ENCODE results near the gene RGS6. TPM values are rescaled to one million over a fixed set of nuclear protein-coding genes. Genes with fewer than 3 reads are reported as not detected.

RGS6 gene
- total RNA-seq, 1 donor from 2014 or later: 26.0 TPM

GRCh38 chr14:72499746-72500145 lies 567.5 kb downstream of the RGS6 start:
- intact Hi-C loops (cut with micrococcal nuclease): no loop called here
- no peak for DNase-seq
- no peak for ATAC-seq

- intact Hi-C loops (cut with micrococcal nuclease): no loop called here
- ATAC-seq: peak; percentile 35
Measured at GRCh38 chr14:72500234-72500838, 568.1 kb downstream of the RGS6 start.

DNA sequence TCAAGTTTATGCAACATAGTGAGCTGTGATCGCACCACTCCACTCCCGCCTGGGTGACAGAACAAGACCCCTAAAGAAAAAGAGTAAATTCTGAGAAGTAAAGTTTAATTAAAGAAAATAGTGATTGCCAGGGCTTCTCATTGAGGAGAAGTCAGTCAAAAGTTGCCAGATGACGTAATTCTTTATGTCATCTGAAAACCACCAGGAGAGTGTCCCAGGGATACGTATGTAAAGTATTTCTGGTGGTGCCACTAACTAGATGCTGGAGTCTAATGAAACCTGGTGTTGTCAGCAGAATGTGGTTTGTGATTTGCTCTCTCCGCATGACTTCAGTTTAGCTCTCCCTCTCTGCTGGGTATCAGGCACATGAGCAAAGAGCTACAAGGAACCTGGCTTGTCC lies 569.2 kb downstream of the RGS6 start:
- ATAC-seq: no peak
- no peak for DNase-seq
- intact Hi-C loops (cut with micrococcal nuclease): no loop called here

More at GRCh38 chr14:72500234-72500838, 568.1 kb downstream of the RGS6 start:
- DNase-seq: no peak

DNA sequence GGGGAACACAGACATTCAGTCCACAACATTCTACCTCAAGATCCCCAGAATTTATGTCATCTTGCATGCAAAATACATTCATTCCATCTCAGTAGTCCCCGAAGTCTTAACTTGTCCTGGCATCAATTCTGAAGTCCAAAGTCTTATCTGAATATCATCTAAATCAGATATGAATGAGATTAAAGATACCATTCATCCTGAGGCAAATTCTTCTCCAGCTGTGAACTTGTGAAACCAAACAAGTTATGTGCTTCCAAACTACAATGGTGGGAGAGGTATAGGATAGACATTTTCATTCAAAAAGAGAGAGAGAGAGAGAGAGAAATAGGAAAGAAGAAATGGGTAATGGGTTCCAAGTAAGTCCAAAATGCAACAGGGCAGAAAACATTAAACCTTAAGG lies 571.0 kb downstream of the RGS6 start:
- intact Hi-C loops (cut with micrococcal nuclease): no loop called here
- ATAC-seq: no peak

DNA sequence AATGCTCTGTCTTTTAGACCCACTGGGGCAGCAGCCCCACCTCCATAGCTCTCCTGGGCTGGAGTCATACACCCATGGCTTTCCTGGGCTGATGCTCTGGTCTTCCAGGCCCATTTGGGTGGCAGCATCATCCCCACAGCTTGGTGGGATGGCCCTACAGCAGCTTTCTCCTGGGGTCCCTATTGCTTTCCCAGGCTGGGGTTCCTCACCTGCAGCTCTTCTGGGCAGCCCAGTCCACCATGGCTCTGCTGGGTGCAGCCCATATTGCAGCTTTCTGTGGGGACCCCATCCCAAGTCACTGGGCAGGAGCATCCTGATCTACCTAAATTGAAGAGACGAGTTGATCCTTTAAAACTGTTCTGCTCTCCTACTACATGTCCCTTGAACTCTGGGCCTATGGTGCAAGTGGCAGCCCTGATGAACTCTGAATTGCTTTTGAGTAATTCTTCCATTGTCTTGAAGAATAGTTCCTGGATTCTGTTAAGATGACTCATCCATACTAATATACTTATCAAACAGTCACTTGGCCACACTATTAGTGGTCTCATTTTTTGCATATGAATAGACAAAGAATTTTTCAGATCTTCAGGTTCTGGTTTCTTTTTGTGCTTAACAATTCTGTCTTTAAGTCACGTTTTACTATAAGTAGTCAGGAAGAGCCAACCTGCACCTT lies 571.6 kb downstream of the RGS6 start:
- intact Hi-C loops (cut with micrococcal nuclease): no loop called here
- DNase-seq (no peak), ATAC-seq (no peak)

More for the DNA sequence above, 571.0 kb downstream of the RGS6 start:
- DNase-seq: no peak

- ATAC-seq: no peak
- intact Hi-C loops (cut with micrococcal nuclease): no loop called here
Measured at GRCh38 chr14:72510566-72510965, 578.3 kb downstream of the RGS6 start.

DNA sequence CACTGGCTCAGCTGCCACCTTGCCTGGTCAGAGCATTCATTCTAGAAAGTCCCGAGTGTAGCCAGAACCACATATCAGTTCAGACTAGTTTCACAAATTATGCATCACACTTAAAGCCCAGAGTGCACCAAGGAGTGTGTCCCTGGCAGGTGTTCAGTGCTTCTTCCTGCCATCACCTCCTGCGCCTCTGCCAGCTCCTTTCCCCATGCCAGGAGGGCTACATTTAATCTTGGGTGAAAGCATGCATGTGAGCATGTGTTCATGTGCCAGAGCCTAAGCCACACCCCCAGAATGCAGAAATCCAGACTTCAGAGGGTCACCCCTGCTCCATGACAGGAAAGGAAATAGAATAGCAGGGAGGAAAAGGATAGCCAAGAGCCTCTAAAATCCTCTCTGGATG lies 580.1 kb downstream of the RGS6 start:
- ATAC-seq (peak; percentile 29), DNase-seq (peak; percentile 31)
- intact Hi-C loops (cut with micrococcal nuclease): no loop called here

More at GRCh38 chr14:72510566-72510965, 578.3 kb downstream of the RGS6 start:
- DNase-seq: no peak

DNA sequence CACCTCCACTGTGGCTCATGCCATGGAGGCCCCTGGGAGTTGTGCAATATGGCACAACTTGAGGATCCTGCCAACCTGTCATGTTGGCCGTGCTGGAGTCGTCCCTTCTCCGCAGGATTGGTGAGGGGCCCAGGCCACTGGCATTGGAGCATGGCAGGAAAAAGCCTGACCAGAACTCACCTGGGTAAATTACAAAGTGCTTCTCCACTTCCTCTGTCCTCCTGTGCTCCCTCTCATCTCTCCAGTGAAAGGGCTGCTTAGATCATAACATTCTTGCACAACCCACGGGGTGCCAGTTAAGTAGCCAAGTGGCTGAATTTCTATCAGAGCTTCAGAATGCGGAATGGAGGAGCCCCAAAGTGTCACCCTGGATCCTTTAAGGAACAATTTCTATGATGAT lies 580.7 kb downstream of the RGS6 start:
- intact Hi-C loops (cut with micrococcal nuclease): no loop called here
- no peak for ATAC-seq
- no peak for DNase-seq

DNA sequence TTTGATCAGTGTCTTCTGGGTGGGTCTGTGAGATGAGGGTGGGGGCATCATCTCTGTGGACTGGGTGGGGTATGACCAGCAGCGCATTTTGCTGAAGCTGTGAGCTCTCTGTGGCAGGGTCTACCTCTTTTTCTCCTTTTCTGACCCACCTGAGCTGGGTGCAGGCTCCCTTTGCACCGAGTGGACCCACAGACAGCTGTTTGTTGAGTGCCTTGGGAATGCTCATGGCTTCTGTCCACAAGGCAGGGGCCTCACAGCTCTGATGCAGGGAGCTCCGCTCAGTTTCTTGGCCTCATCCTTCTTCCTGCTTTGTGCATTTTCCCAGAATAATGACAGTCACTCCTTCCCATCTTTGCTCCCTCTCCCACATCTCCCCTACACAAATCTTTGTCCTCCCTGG lies 581.1 kb downstream of the RGS6 start:
- DNase-seq (no peak), ATAC-seq (no peak)
- intact Hi-C loops (cut with micrococcal nuclease): no loop called here

DNA sequence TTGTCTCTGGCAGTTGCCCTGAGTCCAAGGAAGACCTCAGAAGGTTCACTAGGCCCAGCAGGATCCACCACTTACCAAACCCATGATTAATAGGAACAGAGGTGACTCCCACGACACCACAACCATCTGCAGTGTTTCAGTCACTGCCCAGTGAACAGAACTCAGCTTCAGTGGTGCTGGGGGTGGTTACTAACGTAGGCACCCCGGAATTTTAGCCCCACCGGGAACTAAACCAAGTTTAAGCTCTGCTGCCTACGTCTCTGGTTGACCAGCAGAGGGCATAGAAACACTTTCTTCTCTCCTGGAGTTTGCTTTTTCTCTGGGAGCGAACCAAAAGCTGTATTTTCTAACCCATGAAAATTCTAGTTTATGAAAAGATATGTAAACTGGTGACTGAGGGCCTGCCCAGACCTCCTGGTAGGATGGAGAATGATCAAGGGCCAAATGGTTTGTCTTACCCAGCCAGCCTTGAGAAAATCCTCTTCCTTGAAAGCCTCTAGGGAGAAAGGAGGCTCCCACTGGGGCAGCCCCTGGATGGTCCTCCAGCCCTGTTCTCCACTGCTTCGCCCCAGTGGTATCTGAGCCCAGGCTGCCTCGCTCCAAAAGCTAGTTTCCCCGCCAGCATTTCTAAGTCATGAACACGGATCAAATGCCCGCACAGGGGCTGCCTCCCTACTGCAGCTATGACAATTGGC lies 581.9 kb downstream of the RGS6 start:
- no peak for DNase-seq
- intact Hi-C loops (cut with micrococcal nuclease): no loop called here
- no peak for ATAC-seq

DNA sequence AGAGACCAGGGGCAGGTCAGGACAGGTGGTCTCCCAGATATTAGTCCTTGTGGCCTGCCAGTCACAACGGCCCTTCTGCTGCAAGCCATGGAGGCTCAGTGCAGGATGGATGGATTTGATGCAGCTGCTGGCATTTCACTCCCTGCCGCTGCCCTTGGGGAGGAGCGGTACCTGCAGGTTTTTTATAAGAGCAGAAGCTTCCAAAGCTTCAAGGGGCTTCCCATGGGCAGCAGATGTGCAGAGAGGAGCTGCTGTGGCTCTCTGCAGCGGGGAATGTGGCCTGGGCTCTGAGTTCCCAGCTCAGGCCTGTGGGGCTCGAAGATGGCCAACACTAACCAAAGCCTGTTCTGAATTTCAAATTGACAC lies 582.4 kb downstream of the RGS6 start:
- DNase-seq (no peak), ATAC-seq (no peak)
- intact Hi-C loops (cut with micrococcal nuclease): loop anchor here (5.0 kb wide), 1 partner anchor 388 kb away; no protein-coding TSS in a partner anchor

- ATAC-seq (peak; percentile 4), DNase-seq (peak; percentile 48)
- intact Hi-C loops (cut with micrococcal nuclease): loop anchor here (2.0 to 5.0 kb wide), 2 partner anchors 386 to 433 kb away; no protein-coding TSS in a partner anchor
Measured at GRCh38 chr14:72515779-72516770, 583.8 kb downstream of the RGS6 start.

DNA sequence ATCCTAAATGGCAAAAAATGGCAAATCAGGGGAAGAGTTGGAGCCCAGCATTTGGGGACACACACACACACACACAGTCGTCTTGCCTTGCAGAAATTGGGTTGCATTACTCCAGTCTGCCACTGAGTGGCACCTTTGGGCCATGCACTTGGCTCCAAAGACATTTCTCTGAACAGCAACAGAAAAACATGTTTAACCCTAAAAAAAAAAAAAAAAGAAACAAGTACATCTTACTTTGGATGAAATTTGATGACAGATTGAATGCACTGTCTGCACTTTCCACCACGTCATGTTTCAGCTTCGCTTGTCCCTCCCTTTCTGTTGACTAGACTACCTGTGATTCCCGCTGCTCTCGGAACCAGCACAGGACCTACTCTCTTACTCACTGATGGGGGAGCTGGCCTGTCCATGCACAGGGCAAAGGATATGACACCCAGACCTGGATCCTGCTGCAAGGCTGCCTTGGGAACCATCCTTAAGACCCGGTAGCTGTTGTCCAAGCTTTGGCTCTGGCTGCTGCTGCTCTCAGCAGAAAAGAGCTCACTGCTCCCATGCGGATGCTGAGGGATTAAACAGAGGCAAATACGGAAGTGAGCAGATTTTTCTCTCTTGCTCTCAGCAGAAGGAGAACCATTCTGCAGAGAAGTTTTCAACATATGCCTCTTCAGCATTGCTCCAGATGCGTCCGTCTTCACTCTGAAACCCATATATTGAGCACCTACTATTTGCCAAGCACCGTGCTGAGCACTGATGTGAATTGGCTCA lies 584.9 kb downstream of the RGS6 start:
- DNase-seq (peak; percentile 56), ATAC-seq (peak; percentile 75)
- intact Hi-C loops (cut with micrococcal nuclease): loop anchor here (2.0 to 5.0 kb wide), 2 partner anchors 385 to 432 kb away; no protein-coding TSS in a partner anchor

DNA sequence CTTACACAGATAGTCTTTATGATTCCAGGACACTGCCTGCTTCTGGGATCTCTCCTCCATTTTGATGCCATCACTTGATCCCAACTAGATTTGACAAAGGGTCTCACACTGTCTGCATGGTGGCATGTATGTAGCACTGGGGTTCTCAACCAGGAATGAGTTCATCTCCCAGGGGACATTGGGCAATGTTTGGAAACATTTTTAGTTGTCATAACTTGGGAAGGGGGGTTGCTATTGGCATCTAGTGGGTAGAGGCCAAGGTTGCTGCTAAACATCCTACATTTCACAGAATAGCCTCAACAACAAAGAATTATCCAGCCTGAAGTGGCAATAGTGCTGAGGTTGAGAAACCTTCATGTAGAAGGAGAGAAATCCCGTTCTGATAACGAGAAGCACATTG lies 585.5 kb downstream of the RGS6 start:
- ATAC-seq: no peak
- intact Hi-C loops (cut with micrococcal nuclease): loop anchor here (2.0 to 5.0 kb wide), 2 partner anchors 385 to 431 kb away; no protein-coding TSS in a partner anchor
- no peak for DNase-seq

DNA sequence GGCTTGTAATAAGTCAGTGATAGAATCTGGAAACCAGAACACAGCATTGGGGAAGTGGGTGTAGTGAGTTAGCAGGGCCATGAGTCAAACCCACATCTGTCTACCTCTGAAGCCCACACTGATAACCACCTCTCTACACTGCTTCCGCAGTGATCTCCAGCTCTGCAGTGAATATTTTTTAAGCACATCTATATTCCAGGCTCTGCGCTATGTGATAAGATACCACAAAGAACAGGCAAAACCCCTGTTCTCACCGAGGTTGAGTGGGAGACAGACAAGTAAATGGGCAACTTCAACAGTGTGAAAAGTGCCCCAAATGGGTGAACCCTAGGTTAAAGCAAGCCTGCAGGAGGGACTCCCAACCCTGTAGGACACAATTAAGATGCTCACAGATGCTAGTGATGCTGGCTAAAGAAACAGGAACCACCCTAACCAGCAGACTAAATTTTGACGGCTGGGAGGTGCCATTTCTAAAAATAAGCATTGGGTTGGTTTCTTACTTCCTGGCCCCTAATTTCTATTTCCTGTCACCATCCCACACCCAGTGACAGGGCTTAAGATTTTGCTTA lies 586.7 kb downstream of the RGS6 start:
- DNase-seq (no peak), ATAC-seq (no peak)
- intact Hi-C loops (cut with micrococcal nuclease): loop anchor here (5.0 kb wide), 1 partner anchor 383 kb away; no protein-coding TSS in a partner anchor

GRCh38 chr14:72519543-72519942 lies 587.3 kb downstream of the RGS6 start:
- intact Hi-C loops (cut with micrococcal nuclease): loop anchor here (5.0 kb wide), 1 partner anchor 383 kb away; no protein-coding TSS in a partner anchor
- ATAC-seq: no peak
- DNase-seq: no peak

DNA sequence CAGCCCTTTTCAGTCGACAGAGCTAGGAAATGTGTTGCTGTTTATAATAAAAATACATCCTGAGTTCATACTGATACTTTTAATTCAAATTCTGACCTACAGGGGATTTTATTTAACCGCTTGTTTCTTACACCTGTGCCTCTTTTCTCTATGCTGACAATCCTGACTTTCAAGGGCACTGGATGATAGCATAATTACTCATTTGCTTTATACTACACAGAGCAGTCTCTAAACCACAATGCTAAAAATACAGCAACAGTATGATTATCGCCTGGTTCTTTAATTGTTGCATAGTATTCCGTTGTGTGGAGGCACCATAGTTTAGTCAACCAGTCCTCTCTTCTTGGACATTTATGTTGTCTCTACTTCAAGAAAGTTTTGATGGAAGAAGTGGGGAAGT lies 588.8 kb downstream of the RGS6 start:
- no peak for DNase-seq
- ATAC-seq: no peak
- intact Hi-C loops (cut with micrococcal nuclease): no loop called here
